Neural cell (in vitro differentiated cells): ENCODE measurements around the gene TM9SF2.

Experiments
- EZH2 ChIP-seq: fragments of 200-600, 300-800 bp; shearing (Covaris generic), sonication (generic); IDR thresholded peaks from 2 replicates; pipeline ENCODE4 v1.6.1; 2014; ENCODE audit warnings: antibody characterized with exemption, low read length, borderline replicate concordance, mild to moderate bottlenecking; ENCODE audit not compliant: insufficient read depth, poor library complexity, severe bottlenecking
- POLR2AphosphoS5 ChIP-seq: IDR thresholded peaks from 2 replicates; pipeline ENCODE4 v1.6.1; 2012
- RAD21 ChIP-seq: fragments of 450-650 bp; conservative IDR thresholded peaks from 2 replicates; pipeline ENCODE4 v1.6.1; 2014; ENCODE audit warnings: antibody characterized with exemption, mild to moderate bottlenecking, moderate library complexity
- SMC3 ChIP-seq: fragments of 450-650 bp; conservative IDR thresholded peaks from 2 replicates; pipeline ENCODE4 v1.6.1; 2014; ENCODE audit warnings: antibody characterized with exemption, mild to moderate bottlenecking, moderate library complexity; ENCODE audit not compliant: poor library complexity
- TAF1 ChIP-seq: IDR thresholded peaks from 2 replicates; pipeline ENCODE4 v1.6.1; 2012; ENCODE audit warnings: low read depth
- TF ChIP-seq, protein P1 (sequence below): fragments of 450-650 bp; IDR thresholded peaks from 2 replicates; pipeline ENCODE4 v1.5.1; 2014; ENCODE audit warnings: antibody characterized with exemption, mild to moderate bottlenecking, moderate library complexity; ENCODE audit not compliant: poor library complexity, severe bottlenecking

DNA sequence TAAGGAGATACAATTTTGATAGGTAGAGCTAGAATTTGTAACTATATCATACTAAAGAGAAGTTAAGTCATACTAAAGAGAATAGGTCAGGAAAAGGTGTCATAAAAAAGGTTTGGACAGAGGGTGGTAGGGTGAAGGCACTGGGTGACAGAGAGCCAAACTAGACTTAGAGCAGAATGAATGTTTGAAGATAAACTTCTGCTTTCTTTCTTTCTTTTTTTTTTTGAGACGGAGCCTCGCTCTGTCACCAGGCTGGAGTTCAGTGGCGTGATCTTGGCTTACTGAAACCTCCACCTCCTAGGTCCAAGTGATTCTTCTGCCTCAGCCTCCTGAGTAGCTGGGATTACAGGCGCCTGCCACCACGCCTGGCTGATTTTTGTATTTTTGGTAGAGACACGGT is 44.1 kb downstream of the TM9SF2 start:
- TF ChIP-seq RAD21 (no peak), POLR2AphosphoS5 (no peak), TAF1 (no peak), EZH2 (no peak), SMC3 (no peak)
- TF ChIP-seq, protein P1, sequence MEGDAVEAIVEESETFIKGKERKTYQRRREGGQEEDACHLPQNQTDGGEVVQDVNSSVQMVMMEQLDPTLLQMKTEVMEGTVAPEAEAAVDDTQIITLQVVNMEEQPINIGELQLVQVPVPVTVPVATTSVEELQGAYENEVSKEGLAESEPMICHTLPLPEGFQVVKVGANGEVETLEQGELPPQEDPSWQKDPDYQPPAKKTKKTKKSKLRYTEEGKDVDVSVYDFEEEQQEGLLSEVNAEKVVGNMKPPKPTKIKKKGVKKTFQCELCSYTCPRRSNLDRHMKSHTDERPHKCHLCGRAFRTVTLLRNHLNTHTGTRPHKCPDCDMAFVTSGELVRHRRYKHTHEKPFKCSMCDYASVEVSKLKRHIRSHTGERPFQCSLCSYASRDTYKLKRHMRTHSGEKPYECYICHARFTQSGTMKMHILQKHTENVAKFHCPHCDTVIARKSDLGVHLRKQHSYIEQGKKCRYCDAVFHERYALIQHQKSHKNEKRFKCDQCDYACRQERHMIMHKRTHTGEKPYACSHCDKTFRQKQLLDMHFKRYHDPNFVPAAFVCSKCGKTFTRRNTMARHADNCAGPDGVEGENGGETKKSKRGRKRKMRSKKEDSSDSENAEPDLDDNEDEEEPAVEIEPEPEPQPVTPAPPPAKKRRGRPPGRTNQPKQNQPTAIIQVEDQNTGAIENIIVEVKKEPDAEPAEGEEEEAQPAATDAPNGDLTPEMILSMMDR = no peak
